ENCODE data around the gene WFIKKN1. TPM values are rescaled to one million over a fixed set of nuclear protein-coding genes. Genes with fewer than 3 reads are reported as not detected.

The WFIKKN1 gene
- total and polyA plus RNA-seq, 2 experiments from 2014 or later = 3.5 to 6.8 TPM

GRCh38 chr16:590815-591200, 40.0 kb upstream of the WFIKKN1 start:
- peaks cover 8% of the 10 kb centered on the region; the same call in 1 of the 2 replicates for H3F3A ChIP-seq (replicated peaks; ENCODE audit: low read depth)
- Mint-ChIP-seq H3K4me1 (peaks cover 12% of the 10 kb centered on the region), H3K27ac (peak overlapping the region; percentile 5; the same call in 1 of the 2 replicates), H3K4me3 (peak overlapping the region; percentile 78), H3K36me3 (ENCODE audit: low read depth) (peaks cover 3% of the 10 kb centered on the region; the same call in 1 of the 3 replicates), H3K9me3 (no peaks in the 10 kb centered on the region; the same call in 1 of the 3 replicates), H3K27me3 (ENCODE audit: insufficient read depth, low read depth, poor library complexity) (peaks cover 29% of the 10 kb centered on the region)
- peaks cover 36% of the 10 kb centered on the region for H3K79me2 ChIP-seq (replicated peaks; ENCODE audit: insufficient read depth)
- no peak overlapping the region for H3K27ac ChIP-seq (ENCODE audit: low read depth)
- H3K4me3 ChIP-seq = peak overlapping the region; percentile 84
- DNase-seq (ENCODE audit: low spot score) (no peak), ATAC-seq (no peak)
- TF ChIP-seq CREB1 (CRISPR knock-in tag; IDR thresholded peaks at IDR 0.05; ENCODE audit: low read depth) (no peak), STAT1 (IDR thresholded peaks at IDR 0.05; ENCODE audit: unreplicated experiment) (no peak), ZNF331 (CRISPR knock-in tag; IDR thresholded peaks at IDR 0.05; ENCODE audit: low read depth) (no peak), EZH2phosphoT487 (IDR thresholded peaks at IDR 0.05; ENCODE audit: unreplicated experiment) (no peak), NANOG (IDR thresholded peaks at IDR 0.05; ENCODE audit: borderline replicate concordance) (no peak)
- peaks cover 24% of the 10 kb centered on the region for H3K27me3 ChIP-seq (ENCODE audit: insufficient read depth)
- H3K36me3 ChIP-seq (ENCODE audit: insufficient read depth) = no peaks in the 10 kb centered on the region
- H2AFZ ChIP-seq = no peak overlapping the region
- no peaks in the 10 kb centered on the region for H3K9me2 ChIP-seq (ENCODE audit: insufficient read depth)
- H3K4me1 ChIP-seq (ENCODE audit: insufficient read depth) = no peaks in the 10 kb centered on the region
- H3K4me2 ChIP-seq = peak overlapping the region; percentile 88
- H4K20me1 ChIP-seq (replicated peaks; ENCODE audit: insufficient read depth) = peaks cover 31% of the 10 kb centered on the region

- Histone ChIP-seq H3K9me2 (ENCODE audit: insufficient read depth) (no peaks in the 10 kb centered on the region), H3F3A (replicated peaks; ENCODE audit: low read depth) (peaks cover 8% of the 10 kb centered on the region; the same call in 1 of the 2 replicates), H3K4me2 (peak overlapping the region; percentile 88; the same call in 1 of the 2 replicates), H2AFZ (no peak overlapping the region), H3K79me2 (replicated peaks; ENCODE audit: insufficient read depth) (peaks cover 38% of the 10 kb centered on the region), H3K4me3 (peak overlapping the region; percentile 84), H3K27me3 (ENCODE audit: insufficient read depth) (peaks cover 19% of the 10 kb centered on the region), H4K20me1 (replicated peaks; ENCODE audit: insufficient read depth) (peaks cover 31% of the 10 kb centered on the region), H3K4me1 (ENCODE audit: insufficient read depth) (no peaks in the 10 kb centered on the region), H3K27ac (ENCODE audit: low read depth) (no peak overlapping the region), H3K36me3 (ENCODE audit: insufficient read depth) (no peaks in the 10 kb centered on the region)
- TF ChIP-seq EZH2phosphoT487 (IDR thresholded peaks at IDR 0.05; ENCODE audit: unreplicated experiment) (no peak), ETS1 (IDR thresholded peaks at IDR 0.05) (no peak), REST (IDR thresholded peaks at IDR 0.05; ENCODE audit: unreplicated experiment) (no peak), ZNF462 (CRISPR knock-in tag; IDR thresholded peaks at IDR 0.05) (no peak), POLR2AphosphoS5 (IDR thresholded peaks at IDR 0.05; ENCODE audit: low read depth) (no peak)
- peaks cover 3% of the 10 kb centered on the region; the same call in 1 of the 3 replicates for H3K36me3 Mint-ChIP-seq (ENCODE audit: low read depth)
- H3K27me3 Mint-ChIP-seq (ENCODE audit: insufficient read depth, low read depth, poor library complexity) = peaks cover 25% of the 10 kb centered on the region
- H3K4me1 Mint-ChIP-seq = peaks cover 11% of the 10 kb centered on the region
- no peaks in the 10 kb centered on the region; the same call in 2 of the 3 replicates for H3K9me3 Mint-ChIP-seq
- ATAC-seq (no peak), DNase-seq (ENCODE audit: low spot score) (no peak)
- no peak overlapping the region for H3K27ac Mint-ChIP-seq
- H3K4me3 Mint-ChIP-seq = peak overlapping the region; percentile 78
Measured at GRCh38 chr16:591231-591630, 39.6 kb upstream of the WFIKKN1 start.

All from GM23338 (cell line).